ENCODE measurements around the gene MCM6.

Gene MCM6

DNA sequence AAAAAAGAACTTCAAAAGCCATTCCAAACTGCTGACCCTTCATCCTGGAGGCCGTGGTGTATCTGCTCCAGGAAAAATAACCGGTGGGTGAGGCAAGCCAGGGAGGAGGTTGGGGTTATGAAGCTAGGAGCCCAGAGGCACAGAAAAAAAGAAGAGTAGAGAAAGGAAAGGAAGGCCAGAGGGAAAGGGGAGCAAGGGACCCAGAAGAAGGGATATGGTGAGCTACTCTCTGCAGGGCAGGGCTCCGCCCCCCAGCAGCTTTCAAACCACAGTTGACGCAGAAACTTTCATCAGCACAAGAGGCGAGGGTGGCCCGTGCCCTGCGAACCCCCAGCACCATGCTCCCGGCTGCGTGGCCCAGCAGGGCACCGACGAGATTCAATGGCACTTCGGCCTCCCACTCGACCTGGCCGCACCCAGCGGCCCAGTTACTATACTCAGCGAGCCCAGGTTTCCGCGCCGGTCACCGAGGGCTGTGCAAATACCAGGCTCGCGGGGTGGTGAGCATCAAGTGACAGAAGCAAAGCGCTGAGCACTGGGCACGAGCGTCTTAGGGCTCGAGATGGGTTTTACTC, 665 bp downstream of the MCM6 start:
- no peaks in the 10 kb centered on the region for H3K27me3 ChIP-seq
- H3K4me3 ChIP-seq (ENCODE audit: low read depth, low read length), result peak overlapping the region; percentile 69
- no peaks in the 10 kb centered on the region for H3K9me3 ChIP-seq
- H3K4me1 ChIP-seq, result no peaks in the 10 kb centered on the region
- no peak for TF ChIP-seq CTCF (IDR thresholded peaks at IDR 0.05; ENCODE audit: low read depth, low read length)
- peaks cover 5% of the 10 kb centered on the region; the same call in 1 of the 2 replicates for H3K36me3 ChIP-seq
- peak; percentile 33 for DNase-seq

DNA sequence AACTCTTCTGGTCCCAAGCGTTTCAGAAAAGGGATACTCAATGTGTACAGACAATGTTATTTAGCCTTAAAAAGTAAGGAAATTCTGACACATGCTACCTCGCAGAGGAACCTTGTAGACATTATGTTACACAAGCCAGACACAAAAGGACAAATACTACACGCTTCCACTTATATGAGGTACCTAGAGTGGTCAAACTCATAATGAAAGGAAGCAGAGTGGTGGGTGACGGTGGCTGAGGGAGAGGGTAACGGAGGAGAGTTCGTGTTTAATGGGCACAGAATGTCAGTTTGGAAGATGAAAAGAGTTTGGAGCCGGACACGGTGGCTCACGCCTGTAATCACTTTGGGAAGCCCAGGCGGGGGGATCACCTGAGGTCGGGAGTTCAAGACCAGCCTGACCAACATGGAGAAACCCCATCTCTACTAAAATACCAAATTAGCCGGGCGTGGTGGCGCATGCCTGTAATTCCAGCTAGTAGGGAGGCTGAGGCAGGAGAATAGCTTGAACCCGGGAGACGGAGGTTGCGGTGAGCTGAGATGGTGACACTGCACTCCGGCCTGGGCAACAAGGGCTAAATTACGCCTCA, 1.4 kb downstream of the MCM6 start:
- DNase-seq, result no peak
- Histone ChIP-seq H3K4me1 (no peaks in the 10 kb centered on the region), H3K4me3 (ENCODE audit: low read depth, low read length) (peak overlapping the region; percentile 69), H3K27me3 (no peaks in the 10 kb centered on the region), H3K9me3 (no peaks in the 10 kb centered on the region), H3K36me3 (peaks cover 9% of the 10 kb centered on the region; the same call in 1 of the 2 replicates)
- TF ChIP-seq CTCF (IDR thresholded peaks at IDR 0.05; ENCODE audit: low read depth, low read length), result no peak

DNA sequence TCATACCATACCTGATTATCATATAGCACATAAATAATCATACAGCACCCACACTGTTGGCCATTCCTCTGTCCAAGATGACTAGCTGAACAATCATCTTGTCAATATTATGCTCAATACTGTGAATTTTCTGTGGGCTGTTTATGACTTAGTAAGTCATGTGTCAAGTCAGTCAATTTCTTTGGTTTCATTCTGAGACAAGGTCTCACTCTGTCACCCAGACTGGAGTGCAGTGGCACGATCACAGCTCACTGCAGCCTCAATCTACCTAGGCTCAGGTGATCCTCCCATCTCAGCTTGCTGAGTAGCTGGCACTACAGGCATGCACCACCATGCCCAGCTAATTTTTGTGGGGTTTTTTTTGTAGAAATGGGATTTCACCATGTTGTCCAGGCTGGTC, 5.7 kb downstream of the MCM6 start:
- Histone ChIP-seq H3K27me3 (no peaks in the 10 kb centered on the region), H3K9me3 (no peaks in the 10 kb centered on the region), H3K4me1 (no peaks in the 10 kb centered on the region), H3K36me3 (peaks cover 26% of the 10 kb centered on the region), H3K4me3 (ENCODE audit: low read depth, low read length) (no peak overlapping the region)
- no peak for DNase-seq
- TF ChIP-seq CTCF (IDR thresholded peaks at IDR 0.05; ENCODE audit: low read depth, low read length), result no peak

DNA sequence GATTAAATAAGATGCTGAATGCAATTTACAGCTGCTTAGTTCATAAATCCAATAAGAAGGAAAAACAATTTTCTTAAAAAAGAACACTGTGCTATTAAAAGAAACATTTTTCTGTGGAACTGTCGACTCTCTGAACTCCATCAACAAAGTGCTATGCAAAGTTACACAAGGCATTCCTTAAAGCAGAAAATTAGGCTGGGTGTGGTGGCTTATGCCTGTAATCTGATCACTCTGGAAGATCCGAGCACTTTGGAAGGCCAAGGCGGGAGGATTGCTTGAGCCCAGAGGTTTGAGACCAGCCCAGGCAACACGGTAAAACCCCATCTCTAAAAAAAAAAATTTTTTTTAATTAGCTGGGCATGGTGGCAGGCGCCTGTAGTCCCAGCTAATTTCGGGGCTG, 13.0 kb downstream of the MCM6 start:
- Histone ChIP-seq H3K27me3 (no peaks in the 10 kb centered on the region), H3K4me1 (no peaks in the 10 kb centered on the region), H3K9me3 (no peaks in the 10 kb centered on the region), H3K36me3 (peaks cover 25% of the 10 kb centered on the region), H3K4me3 (ENCODE audit: low read depth, low read length) (no peak overlapping the region)
- no peak for TF ChIP-seq CTCF (IDR thresholded peaks at IDR 0.05; ENCODE audit: low read depth, low read length)
- DNase-seq, result no peak

GRCh38 chr2:135862718-135863117, 13.5 kb downstream of the MCM6 start:
- TF ChIP-seq CTCF (IDR thresholded peaks at IDR 0.05; ENCODE audit: low read depth, low read length), result no peak
- Histone ChIP-seq H3K4me1 (no peaks in the 10 kb centered on the region), H3K36me3 (peaks cover 21% of the 10 kb centered on the region), H3K27me3 (no peaks in the 10 kb centered on the region), H3K4me3 (ENCODE audit: low read depth, low read length) (no peak overlapping the region), H3K9me3 (no peaks in the 10 kb centered on the region)
- no peak for DNase-seq

DNA sequence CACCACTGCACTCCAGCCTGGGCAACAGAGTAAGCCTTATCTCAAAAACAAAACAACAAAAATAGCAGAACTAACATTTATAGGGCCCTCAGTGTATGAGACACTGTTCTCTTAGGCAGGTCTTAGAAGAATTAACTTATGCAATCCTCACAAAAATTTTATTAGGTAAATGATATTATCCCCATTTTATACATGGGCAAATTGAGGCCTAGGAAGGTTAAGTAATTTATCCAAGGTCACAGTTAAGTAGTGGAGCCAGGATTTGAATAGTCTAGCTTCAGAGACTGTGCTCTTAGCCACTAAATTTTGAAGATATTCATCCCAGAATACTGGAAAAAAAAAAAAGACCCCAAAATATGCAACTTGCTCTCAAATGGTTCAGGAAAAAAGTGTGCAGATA, 22.8 kb downstream of the MCM6 start:
- no peaks in the 10 kb centered on the region for H3K27me3 ChIP-seq
- H3K4me1 ChIP-seq, result no peaks in the 10 kb centered on the region
- H3K4me3 ChIP-seq (ENCODE audit: low read depth, low read length), result no peak overlapping the region
- DNase-seq, result no peak
- no peaks in the 10 kb centered on the region for H3K9me3 ChIP-seq
- no peak for TF ChIP-seq CTCF (IDR thresholded peaks at IDR 0.05; ENCODE audit: low read depth, low read length)
- peaks cover 12% of the 10 kb centered on the region for H3K36me3 ChIP-seq

Data from BE2C (cell line).